K562 (cell line): Measurements from ENCODE around the gene MAMDC4. TPM values are rescaled to one million over a fixed set of nuclear protein-coding genes. Genes with fewer than 3 reads are reported as not detected.
A peak's percentile ranks its signal among the peaks of the same experiment; 100 is the strongest.

Experiments
- ASH1L ChIP-seq: fragments of 450-650 bp; IDR thresholded peaks from 2 replicates; pipeline ENCODE4 v1.6.1; 2018; ENCODE audit warnings: borderline replicate concordance, mild to moderate bottlenecking, low read depth; ENCODE audit not compliant: partially characterized antibody
- C11orf30 ChIP-seq: fragments of 450-650 bp; IDR thresholded peaks from 2 replicates; pipeline ENCODE4 v1.6.1; 2016; ENCODE audit warnings: low read depth, mild to moderate bottlenecking
- CEBPB ChIP-seq: fragments of 450-650 bp; IDR thresholded peaks from 2 replicates; pipeline ENCODE4 v1.6.1; 2016; ENCODE audit warnings: missing genetic modification characterization, missing compliant biosample characterization
- DNMT1 ChIP-seq: fragments of 450-650 bp; IDR thresholded peaks from 2 replicates; pipeline ENCODE4 v1.6.1; 2016; ENCODE audit warnings: antibody characterized with exemption, mild to moderate bottlenecking
- FIP1L1 ChIP-seq: fragments of 200-400 bp; formaldehyde crosslinking; IDR thresholded peaks from 2 replicates; pipeline ENCODE4 v1.6.1; 2018; ENCODE audit warnings: mild to moderate bottlenecking, low read depth, low read length; ENCODE audit not compliant: poor library complexity, severe bottlenecking
- FUS ChIP-seq: fragments of 200-400 bp; formaldehyde crosslinking; optimal IDR thresholded peaks from 2 replicates; pipeline ENCODE3; 2017; ENCODE audit warnings: low read depth, low read length
- GTF2E2 ChIP-seq: fragments of 200-800 bp; sonication (Bioruptor generic); IDR thresholded peaks from 2 replicates; pipeline ENCODE4 v1.6.1; 2016; ENCODE audit warnings: missing genetic modification characterization, missing compliant biosample characterization
- HDAC2 ChIP-seq: fragments of 450-650 bp; IDR thresholded peaks from 2 replicates; pipeline ENCODE4 v1.6.1; 2016; ENCODE audit warnings: mild to moderate bottlenecking
- ILF3 ChIP-seq: fragments of 450-650 bp; IDR thresholded peaks from 2 replicates; pipeline ENCODE4 v1.6.1; 2018; ENCODE audit warnings: antibody characterized with exemption, mild to moderate bottlenecking, moderate library complexity, borderline replicate concordance
- MCM7 ChIP-seq, 2 experiments: fragments of 450-650 bp; IDR thresholded peaks; 2 replicates each; pipeline ENCODE4 v1.6.1; 2016 to 2018
- MTA1 ChIP-seq: fragments of 450-650 bp; IDR thresholded peaks from 2 replicates; pipeline ENCODE4 v1.6.1; 2017; ENCODE audit warnings: borderline replicate concordance
- NFE2L1 ChIP-seq: fragments of 450-650 bp; IDR thresholded peaks from 2 replicates; pipeline ENCODE4 v1.6.1; 2016; ENCODE audit warnings: missing genetic modification characterization, low read depth, mild to moderate bottlenecking, missing compliant biosample characterization, moderate library complexity, borderline replicate concordance
- POLR2AphosphoS2 ChIP-seq: IDR thresholded peaks from 2 replicates; pipeline ENCODE4 v1.6.1; 2012; ENCODE audit warnings: low read length, improper control_type of control experiment
- POLR2AphosphoS5 ChIP-seq: IDR thresholded peaks from 2 replicates; pipeline ENCODE4 v1.6.1; 2011; ENCODE audit warnings: mild to moderate bottlenecking, low read depth, low read length, moderate library complexity; ENCODE audit not compliant: control insufficient read depth, insufficient read depth
- RBM22 ChIP-seq: fragments of 200-400 bp; formaldehyde crosslinking; IDR thresholded peaks from 2 replicates; pipeline ENCODE4 v1.6.1; 2018; ENCODE audit warnings: low read length, low read depth; ENCODE audit not compliant: poor library complexity, severe bottlenecking
- SLC30A9 ChIP-seq: fragments of 250-450 bp; sonication (Bioruptor Pico); IDR thresholded peaks from 2 replicates; pipeline ENCODE4 v1.8.0; 2022; ENCODE audit warnings: mild to moderate bottlenecking, moderate library complexity
- SMARCA4 ChIP-seq: fragments of 450-650 bp; IDR thresholded peaks from 2 replicates; pipeline ENCODE4 v1.6.1; 2016
- TAF1 ChIP-seq: IDR thresholded peaks from 2 replicates; pipeline ENCODE4 v1.6.1; 2011; ENCODE audit warnings: mild to moderate bottlenecking, low read length, moderate library complexity; ENCODE audit not compliant: insufficient read depth, control insufficient read depth, severe bottlenecking; ENCODE audit errors: extremely low read depth
- TCF7 ChIP-seq: sonication (generic); IDR thresholded peaks from 2 replicates; pipeline ENCODE4 v1.6.1; 2016; ENCODE audit warnings: antibody characterized with exemption, borderline replicate concordance
- TEAD4 ChIP-seq, 2 experiments: sonication (generic) in 1 of 2; formaldehyde crosslinking in 1 of 2; IDR thresholded peaks; 2 replicates each; pipeline versions ENCODE4 v1.6.1 to v1.8.0; 2012 to 2022; ENCODE audit warnings: borderline replicate concordance in 1 of 2, inconsistent platforms in 1 of 2, low read length in 1 of 2, mild to moderate bottlenecking in 1 of 2, missing genetic modification reagents in 1 of 2
- ZNF124 ChIP-seq: sonication (generic); formaldehyde crosslinking; IDR thresholded peaks from 2 replicates; pipeline ENCODE4 v1.8.1; 2022; ENCODE audit warnings: missing genetic modification reagents
- ZNF507 ChIP-seq: conservative IDR thresholded peaks from 2 replicates; pipeline ENCODE4 v1.6.1; 2017; ENCODE audit warnings: missing genetic modification characterization, missing compliant biosample characterization
- polyA plus RNA-seq, 8 experiments: library from polyadenylated mRNA; depleted of rRNA in 4 of 8; stranded (reverse) in 5 of 8; unstranded in 3 of 8; fragments of >200 nt; fragmentation: Nextera tagmentation in 2 of 8; fragmentation: Illumina TruSeq in 1 of 8; extraction: Ambion mirVana in 2 of 8; extraction: Trizol in 1 of 8; gene quantifications; 2 replicates each; pipeline versions ENCODE4 v1.2.1 to v1.2.3, GENCODE V29; 2011 to 2014; ENCODE audit warnings: inconsistent platforms in 1 of 8, missing spikeins in 1 of 8
- total RNA-seq, 7 experiments: library from RNA; depleted of rRNA in 6 of 7; stranded (reverse); fragments of >200 nt in 6 of 7; fragmentation: Illumina TruSeq in 2 of 7; extraction: Trizol in 2 of 7; gene quantifications; 2 replicates each; pipeline versions ENCODE4 v1.2.1 to v1.2.3, GENCODE V29; 2011 to 2021; ENCODE audit warnings: low replicate concordance in 1 of 7
- TF ChIP-seq, protein P1 (sequence below): sonication (generic); formaldehyde crosslinking; IDR thresholded peaks from 2 replicates; pipeline ENCODE4 v1.8.0; 2022; ENCODE audit warnings: missing genetic modification reagents, mild to moderate bottlenecking, moderate library complexity, borderline replicate concordance
- TF ChIP-seq, protein P2 (sequence below), 2 experiments: fragments of 250-450 bp in 1 of 2; fragments of 450-650 bp in 1 of 2; sonication (Bioruptor Pico) in 1 of 2; IDR thresholded peaks; 2 replicates each; pipeline versions ENCODE4 v1.6.1 to v1.8.0; 2016 to 2021; ENCODE audit warnings: mild to moderate bottlenecking in 2 of 2, moderate library complexity in 2 of 2, missing compliant biosample characterization in 1 of 2, missing genetic modification characterization in 1 of 2
- TF ChIP-seq, protein P3 (sequence below): fragments of 250-450 bp; sonication (Bioruptor Pico); IDR thresholded peaks from 2 replicates; pipeline ENCODE4 v1.5.0; 2020; ENCODE audit warnings: mild to moderate bottlenecking, borderline replicate concordance

Gene MAMDC4
- total and polyA plus RNA-seq, 9 of the 15 experiments (the other 6 are each of a cell fraction or from before 2014, with no cell fraction given) = 0.03 to 10.8 (median 1.5) TPM

DNA sequence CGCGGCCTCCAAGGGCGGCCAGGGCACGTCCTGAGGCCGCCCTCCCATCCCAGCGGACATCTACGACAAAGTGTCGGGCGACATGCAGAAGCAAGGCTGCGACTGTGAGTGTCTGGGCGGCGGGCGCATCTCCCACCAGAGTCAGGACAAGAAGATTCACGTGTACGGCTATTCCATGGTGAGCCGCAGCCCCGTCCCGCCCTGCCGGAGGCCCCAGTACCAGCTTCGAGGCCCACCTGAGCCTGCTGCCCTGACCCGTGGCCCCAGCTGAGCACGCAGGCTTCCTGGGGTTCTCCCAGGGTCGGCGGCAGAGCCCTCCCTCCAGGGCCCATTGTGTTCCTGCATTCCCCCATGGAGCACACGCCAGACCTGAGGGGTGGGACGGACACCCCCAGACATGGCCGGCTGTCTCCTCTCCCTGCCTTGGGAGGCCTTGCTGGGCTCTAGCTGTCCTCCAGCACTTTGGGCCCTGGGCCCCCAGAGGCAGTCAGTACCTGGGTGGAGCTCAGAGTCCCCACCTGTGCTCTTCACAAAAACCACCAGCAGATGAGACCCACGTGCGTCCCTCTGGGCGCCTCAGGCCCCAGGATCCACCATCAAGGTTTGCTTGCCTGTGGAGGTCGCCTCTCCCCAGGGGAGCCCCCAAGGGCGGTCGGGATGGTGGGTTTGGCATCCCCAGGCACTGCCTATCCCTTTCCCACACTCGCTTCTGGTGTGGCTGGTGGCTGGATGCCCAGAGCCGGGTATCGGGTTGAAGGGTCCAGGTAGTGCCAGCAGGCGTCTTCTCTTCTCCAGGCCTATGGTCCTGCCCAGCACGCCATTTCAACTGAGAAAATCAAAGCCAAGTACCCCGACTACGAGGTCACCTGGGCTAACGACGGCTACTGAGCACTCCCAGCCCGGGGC lies 1.9 kb upstream of the MAMDC4 start (continued):
- TF ChIP-seq C11orf30 (no peak), ZNF507 (no peak), FIP1L1 (peak; percentile 65), TAF1 (no peak), FUS (no peak), TCF7 (no peak), ZNF124 (CRISPR knock-in tag) (no peak), POLR2AphosphoS2 (no peak), SLC30A9 (CRISPR knock-in tag) (no peak), POLR2AphosphoS5 (peak; percentile 8; the same call in 1 of the 2 replicates), HDAC2 (no peak), TEAD4 (IDR thresholded peaks at IDR 0.05; ENCODE audit: low read length) (no peak), TEAD4 (CRISPR knock-in tag; IDR thresholded peaks at IDR 0.05; ENCODE audit: borderline replicate concordance) (no peak), ASH1L (no peak), GTF2E2 (tag) (no peak), DNMT1 (no peak), MTA1 (no peak), NFE2L1 (no peak), ILF3 (no peak), SMARCA4 (no peak), MCM7 (IDR thresholded peaks at IDR 0.05) (no peak), RBM22 (no peak), CEBPB (tag) (no peak)
- TF ChIP-seq, protein P1, sequence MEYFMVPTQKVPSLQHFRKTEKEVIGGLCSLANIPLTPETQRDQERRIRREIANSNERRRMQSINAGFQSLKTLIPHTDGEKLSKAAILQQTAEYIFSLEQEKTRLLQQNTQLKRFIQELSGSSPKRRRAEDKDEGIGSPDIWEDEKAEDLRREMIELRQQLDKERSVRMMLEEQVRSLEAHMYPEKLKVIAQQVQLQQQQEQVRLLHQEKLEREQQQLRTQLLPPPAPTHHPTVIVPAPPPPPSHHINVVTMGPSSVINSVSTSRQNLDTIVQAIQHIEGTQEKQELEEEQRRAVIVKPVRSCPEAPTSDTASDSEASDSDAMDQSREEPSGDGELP = peak; percentile 17; the same call in 1 of the 2 replicates
- TF ChIP-seq, protein P2, sequence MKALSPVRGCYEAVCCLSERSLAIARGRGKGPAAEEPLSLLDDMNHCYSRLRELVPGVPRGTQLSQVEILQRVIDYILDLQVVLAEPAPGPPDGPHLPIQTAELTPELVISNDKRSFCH (CRISPR knock-in tag; IDR thresholded peaks at IDR 0.05) = no peak
- TF ChIP-seq, protein P2 (tag; IDR thresholded peaks at IDR 0.05) = 0 out of 2 replicates have a peak, but pooled peaks have one; percentile 35
- TF ChIP-seq, protein P3, sequence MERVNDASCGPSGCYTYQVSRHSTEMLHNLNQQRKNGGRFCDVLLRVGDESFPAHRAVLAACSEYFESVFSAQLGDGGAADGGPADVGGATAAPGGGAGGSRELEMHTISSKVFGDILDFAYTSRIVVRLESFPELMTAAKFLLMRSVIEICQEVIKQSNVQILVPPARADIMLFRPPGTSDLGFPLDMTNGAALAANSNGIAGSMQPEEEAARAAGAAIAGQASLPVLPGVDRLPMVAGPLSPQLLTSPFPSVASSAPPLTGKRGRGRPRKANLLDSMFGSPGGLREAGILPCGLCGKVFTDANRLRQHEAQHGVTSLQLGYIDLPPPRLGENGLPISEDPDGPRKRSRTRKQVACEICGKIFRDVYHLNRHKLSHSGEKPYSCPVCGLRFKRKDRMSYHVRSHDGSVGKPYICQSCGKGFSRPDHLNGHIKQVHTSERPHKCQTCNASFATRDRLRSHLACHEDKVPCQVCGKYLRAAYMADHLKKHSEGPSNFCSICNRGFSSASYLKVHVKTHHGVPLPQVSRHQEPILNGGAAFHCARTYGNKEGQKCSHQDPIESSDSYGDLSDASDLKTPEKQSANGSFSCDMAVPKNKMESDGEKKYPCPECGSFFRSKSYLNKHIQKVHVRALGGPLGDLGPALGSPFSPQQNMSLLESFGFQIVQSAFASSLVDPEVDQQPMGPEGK (CRISPR knock-in tag) = 0 out of 2 replicates have a peak, but pooled peaks have one; percentile 9
